ENCODE data around the gene MARCHF6. TPM values are rescaled to one million over a fixed set of nuclear protein-coding genes. Genes with fewer than 3 reads are reported as not detected.
A peak's percentile ranks its signal among the peaks of the same experiment; 100 is the strongest.

MARCHF6 gene
- total RNA-seq, 2 donors from 2014 or later = 89.5 to 103 TPM

DNA sequence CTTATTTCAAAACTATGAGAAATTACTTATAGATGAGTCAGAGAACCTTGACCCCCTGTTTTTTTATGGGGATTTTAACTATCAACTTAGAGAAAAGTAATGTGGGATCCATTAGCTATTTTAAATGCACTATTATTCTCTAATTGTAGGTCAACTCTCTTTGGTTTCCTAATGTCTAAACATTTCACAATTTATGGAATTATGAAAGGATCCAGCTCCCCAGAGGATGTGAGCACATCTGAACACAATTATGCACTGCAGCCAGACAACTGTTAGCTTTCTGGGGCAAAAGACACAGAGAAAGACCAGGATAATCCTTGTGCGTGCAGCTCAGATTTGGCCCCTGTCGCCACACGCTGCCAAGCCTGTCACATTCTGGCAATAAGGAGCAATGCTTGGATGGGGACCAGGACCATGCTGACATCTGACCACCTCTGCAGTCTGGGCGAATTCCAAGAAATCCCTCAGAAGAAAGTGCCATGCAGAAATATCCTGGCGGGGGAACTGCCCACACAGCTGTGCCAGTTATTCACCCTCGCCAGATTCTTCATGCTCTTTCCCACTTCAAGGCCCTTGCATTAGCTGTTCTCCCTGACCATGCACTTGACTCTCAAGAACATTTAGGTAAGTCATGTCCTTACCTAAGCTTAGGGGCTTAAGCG is 23.5 kb upstream of the MARCHF6 start:
- H3K4me3 ChIP-seq = no peak overlapping the region
- DNase-seq (ENCODE audit: low spot score) = peak; percentile 62
- peaks cover 0 to 47% of the 10 kb centered on the region in 2 donors for H3K4me1 ChIP-seq

GRCh38 chr5:10330511-10331230 is 22.8 kb upstream of the MARCHF6 start:
- TF ChIP-seq, protein P1, sequence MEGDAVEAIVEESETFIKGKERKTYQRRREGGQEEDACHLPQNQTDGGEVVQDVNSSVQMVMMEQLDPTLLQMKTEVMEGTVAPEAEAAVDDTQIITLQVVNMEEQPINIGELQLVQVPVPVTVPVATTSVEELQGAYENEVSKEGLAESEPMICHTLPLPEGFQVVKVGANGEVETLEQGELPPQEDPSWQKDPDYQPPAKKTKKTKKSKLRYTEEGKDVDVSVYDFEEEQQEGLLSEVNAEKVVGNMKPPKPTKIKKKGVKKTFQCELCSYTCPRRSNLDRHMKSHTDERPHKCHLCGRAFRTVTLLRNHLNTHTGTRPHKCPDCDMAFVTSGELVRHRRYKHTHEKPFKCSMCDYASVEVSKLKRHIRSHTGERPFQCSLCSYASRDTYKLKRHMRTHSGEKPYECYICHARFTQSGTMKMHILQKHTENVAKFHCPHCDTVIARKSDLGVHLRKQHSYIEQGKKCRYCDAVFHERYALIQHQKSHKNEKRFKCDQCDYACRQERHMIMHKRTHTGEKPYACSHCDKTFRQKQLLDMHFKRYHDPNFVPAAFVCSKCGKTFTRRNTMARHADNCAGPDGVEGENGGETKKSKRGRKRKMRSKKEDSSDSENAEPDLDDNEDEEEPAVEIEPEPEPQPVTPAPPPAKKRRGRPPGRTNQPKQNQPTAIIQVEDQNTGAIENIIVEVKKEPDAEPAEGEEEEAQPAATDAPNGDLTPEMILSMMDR (IDR thresholded peaks at IDR 0.05) = no peak
- peak overlapping the region; percentile 74 to 87 for H3K27ac ChIP-seq
- peaks cover 0 to 47% of the 10 kb centered on the region in 2 donors for H3K4me1 ChIP-seq
- no peaks in the 10 kb centered on the region for H3K27me3 ChIP-seq
- no peak overlapping the region for H3K4me3 ChIP-seq
- H3K36me3 ChIP-seq = no peaks in the 10 kb centered on the region
- no peaks in the 10 kb centered on the region for H3K9me3 ChIP-seq
- peak; percentile 57 for DNase-seq (ENCODE audit: low spot score)

More for the DNA sequence above, 23.5 kb upstream of the MARCHF6 start:
- Histone ChIP-seq H3K27me3 (no peaks in the 10 kb centered on the region), H3K9me3 (no peaks in the 10 kb centered on the region), H3K27ac (peak overlapping the region; percentile 74 to 87), H3K36me3 (no peaks in the 10 kb centered on the region)
- TF ChIP-seq, protein P1 (IDR thresholded peaks at IDR 0.05) = no peak

GRCh38 chr5:10331341-10331796 is 22.1 kb upstream of the MARCHF6 start:
- Histone ChIP-seq H3K4me3 (no peak overlapping the region), H3K27ac (peak overlapping the region; percentile 74 to 87), H3K36me3 (no peaks in the 10 kb centered on the region), H3K4me1 (peaks cover 0 to 47% of the 10 kb centered on the region in 2 donors), H3K27me3 (no peaks in the 10 kb centered on the region), H3K9me3 (no peaks in the 10 kb centered on the region)
- peak; percentile 72 for DNase-seq (ENCODE audit: low spot score)
- TF ChIP-seq, protein P1 (IDR thresholded peaks at IDR 0.05) = no peak

DNA sequence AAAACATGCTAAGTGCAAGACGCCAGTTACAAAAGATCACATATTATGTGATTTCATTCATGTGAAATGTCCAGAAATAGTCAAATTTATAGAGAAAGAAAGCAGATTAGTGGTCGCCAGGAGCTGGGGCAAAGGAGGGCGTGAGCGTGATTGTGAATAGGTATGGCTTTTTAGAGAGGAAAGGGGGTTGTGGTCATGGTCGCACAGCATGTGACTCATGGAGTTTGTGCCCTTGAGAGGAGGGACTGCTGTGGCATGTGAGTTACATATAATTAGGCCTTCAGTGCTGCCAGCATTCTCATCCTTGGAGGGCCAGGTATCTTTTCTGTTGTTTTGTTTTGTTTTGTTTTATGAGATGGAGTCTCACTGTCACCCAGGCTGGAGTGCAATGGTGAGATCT is 21.2 kb upstream of the MARCHF6 start:
- H3K4me1 ChIP-seq = peaks cover 0 to 47% of the 10 kb centered on the region in 2 donors
- TF ChIP-seq, protein P1 (IDR thresholded peaks at IDR 0.05) = no peak
- peak; percentile 47 for DNase-seq (ENCODE audit: low spot score)

GRCh38 chr5:10333154-10334006 is 20.1 kb upstream of the MARCHF6 start:
- peak overlapping the region; percentile 74 to 87 for H3K27ac ChIP-seq
- TF ChIP-seq, protein P1 (IDR thresholded peaks at IDR 0.05) = peak; percentile 15 to 33
- H3K27me3 ChIP-seq = no peaks in the 10 kb centered on the region
- H3K4me3 ChIP-seq = peak overlapping the region; percentile 55 to 62
- DNase-seq (ENCODE audit: low spot score) = peak; percentile 56
- H3K9me3 ChIP-seq = no peaks in the 10 kb centered on the region
- H3K36me3 ChIP-seq = no peaks in the 10 kb centered on the region
- H3K4me1 ChIP-seq = peaks cover 0 to 47% of the 10 kb centered on the region in 2 donors

More for the DNA sequence above, 21.2 kb upstream of the MARCHF6 start:
- Histone ChIP-seq H3K4me3 (no peak overlapping the region), H3K27me3 (no peaks in the 10 kb centered on the region), H3K9me3 (no peaks in the 10 kb centered on the region), H3K36me3 (no peaks in the 10 kb centered on the region), H3K27ac (peak overlapping the region; percentile 74 to 87)

Data from right atrium auricular region (tissue), 2 donors.